OCI-LY3 (cell line): ENCODE measurements around the gene IQGAP2.

Experiments used
- CTCF ChIP-seq: fragments of 200-600, 300-600 bp; sonication (generic); IDR thresholded peaks from 2 replicates; pipeline ENCODE4 v1.5.1; 2014; ENCODE audit warnings: antibody characterized with exemption, low read length, low read depth
- EZH2phosphoT487 ChIP-seq: fragments of 200-600 bp; shearing (Covaris generic); IDR thresholded peaks from 2 replicates; pipeline ENCODE4 v1.6.1; 2018; ENCODE audit warnings: antibody characterized with exemption, mixed run types, low read depth

GRCh38 chr5:76367623-76368371, 35.3 kb upstream of the IQGAP2 start:
- no peak for TF ChIP-seq CTCF
- TF ChIP-seq EZH2phosphoT487, result no peak
